H1 (cell line): ENCODE data around the gene KLHDC10. TPM values are rescaled to one million over a fixed set of nuclear protein-coding genes. Genes with fewer than 3 reads are reported as not detected.
A peak's percentile ranks its signal among the peaks of the same experiment; 100 is the strongest.

ENCODE experiments used
- CTCF ChIA-PET: fragments of 300-600 bp; sonication (Branson Sonifier 250); formaldehyde crosslinking; loops from one replicate; lab custom pipeline; 2021; ENCODE audit not compliant: partially characterized antibody; lab: Charles Lee
- POLR2A ChIA-PET: fragments of 300-600 bp; sonication (Branson Sonifier 250); formaldehyde crosslinking; loops from one replicate; lab custom pipeline; 2021; ENCODE audit warnings: inconsistent platforms; ENCODE audit not compliant: partially characterized antibody; lab: Charles Lee
- DNase-seq, 2 experiments: peaks; one replicate each; pipeline versions ENCODE4 v3.0.0 to v3.0.0-alpha.2; 2010 to 2022; ENCODE audit warnings: low spot score in 2 of 2, low read depth in 1 of 2, mixed read lengths in 1 of 2
- FAIRE-seq: peaks from 2 replicates; lab custom pipeline; 2011; peaks lifted over from hg19 to GRCh38; lab: Jason Lieb, UNC
- H2AFZ ChIP-seq: 2 replicates; pipeline ENCODE4 v1.8.1; 2012; ENCODE audit warnings: low read length, inconsistent platforms
- H2AK5ac ChIP-seq: 2 replicates; pipeline ENCODE4 v1.6.1; 2013; ENCODE audit warnings: low read depth, low read length
- H2BK120ac ChIP-seq: replicated peaks from 2 replicates; pipeline ENCODE3; 2013; ENCODE audit warnings: low read depth, low read length, inconsistent platforms
- H2BK12ac ChIP-seq: 2 replicates; pipeline ENCODE4 v1.6.1; 2013; ENCODE audit warnings: low read depth, low read length
- H2BK15ac ChIP-seq: 2 replicates; pipeline ENCODE4 v1.6.1; 2013; ENCODE audit warnings: low read length
- H2BK20ac ChIP-seq: 2 replicates; pipeline ENCODE4 v1.6.1; 2013; ENCODE audit warnings: low read length
- H2BK5ac ChIP-seq: 2 replicates; pipeline ENCODE4 v1.6.1; 2013; ENCODE audit warnings: low read depth, low read length
- H3K14ac ChIP-seq: 2 replicates; pipeline ENCODE4 v1.6.1; 2013; ENCODE audit warnings: inconsistent platforms; ENCODE audit not compliant: insufficient read length
- H3K18ac ChIP-seq: 2 replicates; pipeline ENCODE4 v1.6.1; 2013; ENCODE audit warnings: low read length; ENCODE audit errors: extremely low read depth
- H3K23ac ChIP-seq: 2 replicates; pipeline ENCODE4 v1.6.1; 2013; ENCODE audit warnings: inconsistent platforms; ENCODE audit not compliant: insufficient read length
- H3K23me2 ChIP-seq: 2 replicates; pipeline ENCODE4 v1.6.1; 2013; ENCODE audit warnings: low read depth, low read length
- H3K27ac ChIP-seq: 2 replicates; pipeline ENCODE4 v1.6.1; 2011; ENCODE audit warnings: low read depth, low read length, inconsistent platforms
- H3K27me3 ChIP-seq, 4 experiments: replicated peaks in 1 of 4; 1 replicate in 1 of 4; 2 replicates in 3 of 4; pipeline versions ENCODE4 v1.6.1 to v1.8.1; 2011 to 2013; ENCODE audit warnings: low read length in 3 of 4, mild to moderate bottlenecking in 3 of 4, inconsistent platforms in 2 of 4, mixed read lengths in 2 of 4, moderate library complexity in 1 of 4; ENCODE audit not compliant: control insufficient read depth in 3 of 4, insufficient read depth in 3 of 4; ENCODE audit errors: extremely low read depth in 1 of 4
- H3K36me3 ChIP-seq, 4 experiments: 2 replicates each; pipeline versions ENCODE4 v1.6.1 to v1.8.1; 2011 to 2013; ENCODE audit warnings: mild to moderate bottlenecking in 4 of 4, low read length in 3 of 4, moderate library complexity in 2 of 4, control low read depth in 1 of 4, inconsistent platforms in 1 of 4; ENCODE audit not compliant: insufficient read depth in 4 of 4, control insufficient read depth in 2 of 4
- H3K4ac ChIP-seq: replicated peaks from 2 replicates; pipeline ENCODE3; 2013; ENCODE audit warnings: low read length, low read depth, mixed read lengths, inconsistent platforms; ENCODE audit not compliant: insufficient read length
- H3K4me1 ChIP-seq, 4 experiments: replicated peaks in 1 of 4; 1 replicate in 1 of 4; 2 replicates in 3 of 4; pipeline versions ENCODE4 v1.6.1 to v1.8.1; 2011 to 2013; ENCODE audit warnings: low read length in 3 of 4, inconsistent platforms in 2 of 4, mixed read lengths in 1 of 4; ENCODE audit not compliant: insufficient read depth in 4 of 4, control insufficient read depth in 3 of 4
- H3K4me2 ChIP-seq, 2 experiments: 2 replicates each; pipeline versions ENCODE4 v1.6.1 to v1.8.1; 2011 to 2013; ENCODE audit warnings: low read depth in 2 of 2, low read length in 2 of 2, control low read depth in 1 of 2, inconsistent platforms in 1 of 2, mild to moderate bottlenecking in 1 of 2; ENCODE audit not compliant: insufficient read depth in 1 of 2
- H3K4me3 ChIP-seq, 4 experiments: fragments of 200-600, 300-600 bp in 1 of 4; sonication (generic), shearing (Covaris generic), sonication (Bioruptor Twin) in 1 of 4; 2 replicates each; pipeline versions ENCODE4 v1.5.1 to v1.8.1; 2011 to 2016; ENCODE audit warnings: low read length in 4 of 4, low read depth in 3 of 4, control low read depth in 2 of 4, inconsistent platforms in 2 of 4, mild to moderate bottlenecking in 2 of 4, mixed read lengths in 1 of 4, moderate library complexity in 1 of 4; ENCODE audit not compliant: insufficient read depth in 2 of 4; ENCODE audit errors: extremely low read depth in 1 of 4
- H3K56ac ChIP-seq: replicated peaks from 2 replicates; pipeline ENCODE3; 2013; ENCODE audit warnings: low read depth, mild to moderate bottlenecking, mixed read lengths, low read length, inconsistent platforms; ENCODE audit not compliant: insufficient read length
- H3K79me1 ChIP-seq: 2 replicates; pipeline ENCODE4 v1.6.1; 2013; ENCODE audit warnings: low read depth, low read length, control low read depth
- H3K79me2 ChIP-seq, 2 experiments: 2 replicates each; pipeline versions ENCODE4 v1.6.1 to v1.8.1; 2012 to 2013; ENCODE audit warnings: low read length in 2 of 2, mild to moderate bottlenecking in 2 of 2, inconsistent platforms in 1 of 2; ENCODE audit not compliant: insufficient read depth in 2 of 2, control insufficient read depth in 1 of 2
- H3K9ac ChIP-seq, 4 experiments: replicated peaks in 1 of 4; 1 replicate in 1 of 4; 2 replicates in 3 of 4; pipeline versions ENCODE4 v1.6.1 to v1.8.1; 2011 to 2013; ENCODE audit warnings: low read depth in 3 of 4, low read length in 3 of 4, control low read depth in 2 of 4, mild to moderate bottlenecking in 2 of 4, moderate library complexity in 2 of 4, inconsistent platforms in 1 of 4; ENCODE audit errors: extremely low read depth in 1 of 4
- H3K9me3 ChIP-seq, 2 experiments: 2 replicates each; pipeline versions ENCODE4 v1.6.1 to v1.8.1; 2012 to 2013; ENCODE audit warnings: mild to moderate bottlenecking in 2 of 2, moderate library complexity in 2 of 2, control low read depth in 1 of 2, inconsistent platforms in 1 of 2, low read depth in 1 of 2, low read length in 1 of 2, mixed read lengths in 1 of 2; ENCODE audit not compliant: insufficient read depth in 2 of 2
- H4K20me1 ChIP-seq, 2 experiments: replicated peaks in 1 of 2; 2 replicates each; pipeline versions ENCODE3 to v1.8.1; 2011 to 2013; ENCODE audit warnings: inconsistent platforms in 2 of 2, low read length in 2 of 2, mild to moderate bottlenecking in 1 of 2; ENCODE audit not compliant: insufficient read depth in 2 of 2, control insufficient read depth in 1 of 2
- H4K5ac ChIP-seq: 2 replicates; pipeline ENCODE4 v1.6.1; 2013; ENCODE audit warnings: low read length, low read depth, mixed read lengths, inconsistent platforms; ENCODE audit not compliant: insufficient read length
- H4K8ac ChIP-seq: 2 replicates; pipeline ENCODE4 v1.8.0; 2013; ENCODE audit warnings: mild to moderate bottlenecking, moderate library complexity, low read length, inconsistent platforms; ENCODE audit not compliant: insufficient read depth; ENCODE audit errors: extremely low read depth
- H4K91ac ChIP-seq: replicated peaks from 2 replicates; pipeline ENCODE3; 2013; ENCODE audit warnings: low read length, mixed read lengths, inconsistent platforms; ENCODE audit not compliant: insufficient read length
- ATF3 ChIP-seq: IDR thresholded peaks from 2 replicates; pipeline ENCODE4 v1.6.1; 2011; ENCODE audit warnings: low read depth, mild to moderate bottlenecking, low read length; ENCODE audit not compliant: insufficient read depth
- E2F6 ChIP-seq: IDR thresholded peaks from 2 replicates; pipeline ENCODE4 v1.6.1; 2012; ENCODE audit warnings: inconsistent platforms
- JUND ChIP-seq: IDR thresholded peaks from 2 replicates; pipeline ENCODE4 v1.6.1; 2011; ENCODE audit warnings: mild to moderate bottlenecking, improper control_type of control experiment, low read length
- KDM5A ChIP-seq: fragments of 200-600 bp; IDR thresholded peaks from 2 replicates; pipeline ENCODE4 v1.7.1; 2012; ENCODE audit warnings: mild to moderate bottlenecking, low read length, inconsistent platforms, mixed read lengths
- MAX ChIP-seq: IDR thresholded peaks from 2 replicates; pipeline ENCODE4 v1.6.1; 2012; ENCODE audit warnings: inconsistent platforms
- NANOG ChIP-seq: IDR thresholded peaks from 2 replicates; pipeline ENCODE4 v1.6.1; 2011; ENCODE audit warnings: low read length, low read depth, mild to moderate bottlenecking, inconsistent platforms; ENCODE audit not compliant: insufficient read depth, poor library complexity, severe bottlenecking
- POLR2AphosphoS5 ChIP-seq: IDR thresholded peaks from 2 replicates; pipeline ENCODE4 v1.6.1; 2011; ENCODE audit warnings: low read depth, low read length
- TBP ChIP-seq: IDR thresholded peaks from 2 replicates; pipeline ENCODE4 v1.6.1; 2011; ENCODE audit warnings: low read depth, low read length, improper control_type of control experiment
- TEAD4 ChIP-seq: IDR thresholded peaks from 2 replicates; pipeline ENCODE4 v1.6.1; 2012; ENCODE audit warnings: low read depth, low read length, inconsistent platforms, mixed read lengths
- ZNF274 ChIP-seq: IDR thresholded peaks from 2 replicates; pipeline ENCODE4 v1.7.0; 2012; ENCODE audit warnings: low read length, borderline replicate concordance; ENCODE audit errors: extremely low read depth
- WGBS, 2 experiments: shearing (Covaris generic) in 1 of 2; methylation state at CpG; one replicate each; pipeline versions ENCODE4 v1.1.6 to v1.1.7; 2013 to 2015; ENCODE audit warnings: low lambda C conversion rate in 2 of 2, mixed read lengths in 2 of 2, inconsistent platforms in 1 of 2, low coverage in 1 of 2, missing lambda C conversion rate in 1 of 2; ENCODE audit not compliant: insufficient replicate concordance in 2 of 2, insufficient coverage in 1 of 2, insufficient read length in 1 of 2; ENCODE audit errors: extremely low coverage in 1 of 2, missing lambda C conversion rate in 1 of 2; 5-methylcytosine and 5-hydroxymethylcytosine counted together
- polyA plus RNA-seq, 7 experiments: library from polyadenylated mRNA; depleted of rRNA in 3 of 7; stranded (reverse) in 5 of 7; unstranded in 2 of 7; fragments of >200 nt in 5 of 7; fragments of 200-250 nt in 2 of 7; gene quantifications; 1 replicate in 5 of 7; 2 replicates in 1 of 7; 4 replicates in 1 of 7; pipeline versions ENCODE4 v1.2.1 to v1.2.3, GENCODE V29; 2011 to 2013; ENCODE audit warnings: missing spikeins in 2 of 7, mixed read lengths in 2 of 7
- total RNA-seq: library from RNA; stranded (reverse); fragmentation: NEBNext Ultra II Directional; extraction: Animal tissue kit (Norgen Biotek cat#: 25700); gene quantifications from 2 replicates; pipeline ENCODE4 v1.2.1, GENCODE V29; 2021

Gene KLHDC10
- total and polyA plus RNA-seq, 2 of the 8 experiments (the other 6 are each of a cell fraction or from before 2014, with no cell fraction given) = 6.6 to 14.5 TPM

- Histone ChIP-seq H3K27me3 (peaks cover 0 to 13% (median 8%) of the 10 kb centered on the region in 4 experiments; a peak in 5 of 7 replicates), H2BK20ac (no peak overlapping the region), H4K20me1 (peaks cover 0 to 2% of the 10 kb centered on the region in 2 experiments), H3K4me2 (peak overlapping the region; percentile 77 to 97), H3K23me2 (peaks cover 6% of the 10 kb centered on the region; the same call in 1 of the 2 replicates), H2BK120ac (no peak overlapping the region), H3K4me1 (peaks cover 0 to 15% (median 13%) of the 10 kb centered on the region in 4 experiments; a peak in 6 of 7 replicates), H2BK15ac (no peak overlapping the region; the same call in 1 of the 2 replicates), H3K79me1 (no peaks in the 10 kb centered on the region), H3K56ac (no peak overlapping the region), H3K4ac (no peak overlapping the region), H4K91ac (no peak overlapping the region), H3K14ac (no peak overlapping the region), H4K8ac (peak overlapping the region; percentile 100), H3K79me2 (no peaks in the 10 kb centered on the region), H2AFZ (peak overlapping the region; percentile 66), H3K27ac (peak overlapping the region; percentile 87), H4K5ac (peak overlapping the region; percentile 16), H2BK5ac (peak overlapping the region; percentile 78; the same call in 1 of the 2 replicates), H3K23ac (no peak overlapping the region), H2BK12ac (peak overlapping the region; percentile 92; the same call in 1 of the 2 replicates), H3K18ac (peak overlapping the region; percentile 92), H2AK5ac (no peak overlapping the region), H3K4me3 (peak overlapping the region; percentile 48 to 65 (median 55)), H3K9me3 (no peaks in the 10 kb centered on the region), H3K9ac (peak overlapping the region; percentile 82 to 93 (median 90)), H3K36me3 (no peaks in the 10 kb centered on the region)
- ChIA-PET POLR2A (interaction anchor here (0.6 to 3.0 kb wide), 15 partner anchors 9 to 346 kb away, joined by 3 to 17 read pairs (median 5); partner anchors contain the start of genes KLHDC10 and TMEM209), CTCF (interaction anchor here (0.6 to 1.8 kb wide), 12 partner anchors 8 to 616 kb away, joined by 3 to 12 read pairs (median 3); no protein-coding TSS in a partner anchor)
- DNase-seq (peak; percentile 62 to 85), FAIRE-seq (no peak)
- WGBS, 2 experiments = 9% methylated on average over 27 of the region's 39 CpGs; no CpG with 5 or more reads in 1 of the 2 experiments
- 0 out of 2 replicates have a peak, but pooled peaks have one; percentile 1 for TF ChIP-seq TEAD4
- peak; percentile 86 for TF ChIP-seq TBP
- no peak for TF ChIP-seq ZNF274
- peak; percentile 58 for TF ChIP-seq MAX
- TF ChIP-seq KDM5A = no peak
- no peak for TF ChIP-seq JUND
- TF ChIP-seq NANOG = no peak
- no peak for TF ChIP-seq ATF3
- TF ChIP-seq E2F6 = peak; percentile 61; the same call in 1 of the 2 replicates
- TF ChIP-seq POLR2AphosphoS5 = peak; percentile 88
Observed at GRCh38 chr7:130141161-130141883, 71.0 kb downstream of the KLHDC10 start.
